GM20000 (cell line): ENCODE results near the gene KLHL3.

ENCODE experiments used
- DNase-seq: peaks from one replicate; pipeline ENCODE4 v3.0.0; 2012; ENCODE audit warnings: low spot score
- CTCF ChIP-seq: IDR thresholded peaks from 2 replicates; pipeline ENCODE4 v1.5.1; 2012; ENCODE audit warnings: mild to moderate bottlenecking, control low read depth; ENCODE audit errors: extremely low read depth, missing control alignments

The KLHL3 gene

GRCh38 chr5:137718611-137719010 is 17.3 kb downstream of the KLHL3 start:
- TF ChIP-seq CTCF = no peak
- DNase-seq = no peak

GRCh38 chr5:137716337-137716736 is 19.6 kb downstream of the KLHL3 start:
- no peak for TF ChIP-seq CTCF
- DNase-seq = no peak

GRCh38 chr5:137715456-137715855 is 20.4 kb downstream of the KLHL3 start:
- DNase-seq = no peak
- TF ChIP-seq CTCF = no peak

- no peak for TF ChIP-seq CTCF
- DNase-seq = no peak
Observed at GRCh38 chr5:137714946-137715345, 20.9 kb downstream of the KLHL3 start.

GRCh38 chr5:137714494-137714893 is 21.4 kb downstream of the KLHL3 start:
- DNase-seq = no peak
- no peak for TF ChIP-seq CTCF

GRCh38 chr5:137712139-137712667 is 23.7 kb downstream of the KLHL3 start:
- TF ChIP-seq CTCF = no peak
- no peak for DNase-seq

- no peak for TF ChIP-seq CTCF
- no peak for DNase-seq
Observed at GRCh38 chr5:137710086-137710485, 25.8 kb downstream of the KLHL3 start.
